ENCODE measurements around the gene COX7A2. TPM values are rescaled to one million over a fixed set of nuclear protein-coding genes. Genes with fewer than 3 reads are reported as not detected.

COX7A2 gene
- polyA plus RNA-seq, 4 donors, result 206 to 303 (median 275) TPM

DNA sequence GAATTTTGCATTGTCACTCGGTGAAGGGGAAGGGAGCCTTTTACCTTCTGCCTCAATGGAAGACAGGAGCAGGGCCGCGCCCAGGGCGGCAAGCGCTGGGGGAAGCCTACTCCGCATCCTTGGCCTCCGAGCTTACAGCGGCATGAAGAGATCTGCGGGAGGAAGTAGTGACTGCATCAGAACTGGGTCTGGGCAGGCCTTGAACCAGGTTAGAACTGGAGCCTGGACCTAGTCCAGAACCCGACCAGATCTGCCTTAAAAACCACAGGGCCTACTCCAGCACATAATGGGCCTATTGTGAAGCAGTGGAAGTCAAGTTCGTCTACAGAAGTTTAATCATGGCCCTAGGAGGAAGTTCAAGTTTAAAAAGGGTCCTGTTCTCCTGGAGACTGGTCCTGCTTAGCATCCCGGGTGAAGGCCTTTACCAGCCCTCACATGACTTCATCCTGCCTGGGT lies 40.9 kb downstream of the COX7A2 start:
- DNase-seq (ENCODE audit: low read depth in 4 of 4, low spot score in 3 of 4), result no peak

- DNase-seq (ENCODE audit: low read depth in 4 of 4, low spot score in 3 of 4), result no peak
These were observed 41.5 kb downstream of the COX7A2 start for GRCh38 chr6:75201901-75202672.

DNA sequence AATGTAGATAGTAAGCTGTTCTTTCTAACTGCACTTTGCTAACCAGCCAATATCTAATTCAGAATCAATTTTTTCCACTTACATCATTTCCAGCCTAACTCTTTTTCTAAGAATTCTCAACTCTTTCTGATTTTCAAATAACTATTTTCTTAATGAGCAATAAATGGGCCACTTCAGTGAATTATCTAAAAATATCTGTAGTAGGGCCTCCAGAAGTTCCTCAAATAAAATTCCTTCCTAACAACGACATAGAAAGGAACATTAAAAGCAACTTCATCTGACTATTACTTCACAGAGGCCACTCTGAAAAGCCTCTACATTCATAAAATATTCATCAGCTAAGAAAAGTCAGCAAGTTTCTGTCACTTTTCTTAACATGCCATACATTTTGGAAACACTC lies 42.6 kb downstream of the COX7A2 start:
- DNase-seq (ENCODE audit: low read depth in 4 of 4, low spot score in 3 of 4), result no peak

DNA sequence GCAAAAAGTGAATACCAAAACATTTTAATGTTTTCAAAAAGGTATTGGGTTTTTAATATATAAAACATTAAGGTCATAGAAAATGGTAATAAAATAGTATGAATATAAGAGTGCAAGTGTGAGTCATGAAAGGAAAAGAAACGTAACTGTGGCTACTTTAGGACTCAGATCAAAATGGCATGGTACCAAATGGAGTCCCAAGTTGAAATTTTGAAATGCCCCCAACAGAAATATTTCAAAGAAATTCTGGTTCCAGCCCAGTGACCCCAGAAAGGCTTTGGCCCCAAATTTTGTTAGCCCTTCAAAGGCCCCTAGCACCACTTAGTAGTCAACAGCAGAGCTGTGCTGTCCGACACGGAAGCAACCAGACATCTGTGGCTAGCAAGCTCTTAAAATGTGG lies 43.7 kb downstream of the COX7A2 start:
- no peak for DNase-seq (ENCODE audit: low read depth in 4 of 4, low spot score in 3 of 4)

DNA sequence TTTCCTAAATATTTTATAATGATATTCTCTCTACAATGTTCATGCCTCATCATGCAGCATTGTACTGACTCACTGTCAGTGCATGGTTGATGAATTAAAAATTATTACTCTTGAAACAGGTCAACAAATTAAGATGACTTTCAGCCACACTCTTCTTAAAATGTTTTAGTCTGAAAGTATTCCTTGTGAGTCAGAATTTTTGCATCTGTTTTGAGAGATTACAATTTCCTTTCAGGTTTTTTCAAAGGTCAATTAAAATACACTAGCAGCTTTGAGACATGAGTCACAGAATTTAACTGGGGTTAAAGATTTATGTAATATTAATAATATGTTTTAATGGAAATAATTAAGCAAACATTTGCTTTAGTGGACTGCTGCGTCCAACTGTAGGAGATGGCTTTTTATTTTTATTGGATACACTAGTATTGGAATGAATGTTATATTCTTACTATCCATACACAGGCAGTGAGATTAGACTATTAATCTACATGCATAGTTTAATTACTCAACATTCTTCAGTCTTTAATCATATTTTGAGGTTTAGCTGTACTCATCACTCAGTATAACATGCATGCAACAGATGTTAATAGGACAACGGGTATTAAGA lies 47.4 kb downstream of the COX7A2 start:
- DNase-seq (ENCODE audit: low read depth in 4 of 4, low spot score in 3 of 4), result no peak

DNA sequence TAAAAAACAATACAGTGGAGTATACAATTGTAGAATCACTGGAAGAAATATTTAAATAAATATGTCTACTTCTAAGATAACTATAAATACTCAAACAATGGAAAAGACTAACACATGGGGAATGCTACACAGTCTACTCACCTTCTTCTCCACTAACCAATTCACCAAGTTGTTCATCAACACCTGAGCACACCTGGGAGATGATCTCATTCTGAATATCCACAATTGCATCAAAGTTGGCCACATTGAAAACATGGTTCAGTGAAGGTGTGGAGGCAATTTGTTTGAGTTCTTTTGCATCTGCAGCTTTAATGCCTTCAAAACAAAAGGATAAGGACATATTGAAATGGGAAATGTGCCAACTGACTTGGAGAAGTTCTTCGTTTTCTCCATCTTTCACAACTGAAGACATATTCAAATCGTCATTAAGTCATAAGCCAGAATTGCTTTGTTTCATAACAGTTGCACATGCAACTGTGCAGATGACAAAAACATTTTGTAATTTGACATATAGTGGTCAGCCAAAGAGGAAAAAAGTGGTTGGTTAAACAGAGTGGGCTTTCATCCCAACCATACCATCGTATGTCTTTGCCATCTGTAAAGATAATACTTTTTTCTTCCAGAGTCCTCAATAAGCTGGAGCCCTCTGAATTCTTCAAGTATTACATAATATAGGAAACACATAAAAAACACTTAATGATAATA lies 55.2 kb downstream of the COX7A2 start:
- no peak for DNase-seq (ENCODE audit: low read depth in 4 of 4, low spot score in 3 of 4)

Other genes with a start within 250 kb of the COX7A2 start
- 1,000 to 10,000 TPM in 1 of 4 donors, 100 to 1,000 TPM in 2, 10 to 100 TPM in 1; 63.7 to 1,684 (median 152) TPM for gene COL12A1, start 37.7 kb downstream of the COX7A2 start, polyA plus RNA-seq (ENCODE audit: insufficient read length in 4 of 4)
- gene TMEM30A, start 41.0 kb upstream of the COX7A2 start, polyA plus RNA-seq (ENCODE audit: insufficient read length in 4 of 4), result 100 to 1,000 TPM in 3 of 4 donors, 10 to 100 TPM in 1; 97.2 to 148 (median 127) TPM
- 1 to 10 TPM; 2.2 to 3.0 (median 2.8) TPM for gene FILIP1, start 250.0 kb upstream of the COX7A2 start, polyA plus RNA-seq (ENCODE audit: insufficient read length in 4 of 4)